GM19372 (cell line): Measurements from ENCODE around the gene CAMK4.

Source experiments
- ATAC-seq: cut with Tn5 transposase; IDR thresholded peaks from one replicate; pipeline ENCODE4 v1.9.1; 2021; ENCODE audit warnings: mild to moderate bottlenecking, low read depth, moderate library complexity; ENCODE audit not compliant: unreplicated experiment

Gene CAMK4

GRCh38 chr5:111223787-111224560, at the start of gene CAMK4:
Gene CAMK4, plus strand, starts transcription at chr5:111224384. Its CDS starts 100 bp downstream, at chr5:111224484.
- ATAC-seq: peak; percentile 69

- no peak for ATAC-seq
Measured at GRCh38 chr5:111183064-111183463, 41.1 kb upstream of the CAMK4 start.

GRCh38 chr5:111187079-111187478, 37.1 kb upstream of the CAMK4 start:
- ATAC-seq: no peak

GRCh38 chr5:111194053-111194452, 30.1 kb upstream of the CAMK4 start:
- ATAC-seq: no peak

GRCh38 chr5:111194925-111195324, 29.3 kb upstream of the CAMK4 start:
- no peak for ATAC-seq

- ATAC-seq: no peak
Measured at GRCh38 chr5:111197523-111197922, 26.7 kb upstream of the CAMK4 start.

GRCh38 chr5:111198281-111198966, 25.8 kb upstream of the CAMK4 start:
- ATAC-seq: no peak

- ATAC-seq: no peak
Measured at GRCh38 chr5:111200828-111201227, 23.4 kb upstream of the CAMK4 start.

GRCh38 chr5:111201705-111202104, 22.5 kb upstream of the CAMK4 start:
- ATAC-seq: no peak

GRCh38 chr5:111211341-111211740, 12.8 kb upstream of the CAMK4 start:
- no peak for ATAC-seq

- no peak for ATAC-seq
Measured at GRCh38 chr5:111214052-111214742, 10.0 kb upstream of the CAMK4 start.

- ATAC-seq: no peak
Measured at GRCh38 chr5:111215971-111216370, 8.2 kb upstream of the CAMK4 start.

- no peak for ATAC-seq
Measured at GRCh38 chr5:111221139-111221538, 3.0 kb upstream of the CAMK4 start.

GRCh38 chr5:111223101-111223786, 940 bp upstream of the CAMK4 start:
- peak; percentile 10 for ATAC-seq

GRCh38 chr5:111224561-111225345, 569 bp downstream of the CAMK4 start:
- ATAC-seq: peak; percentile 28

GRCh38 chr5:111225926-111226325, 1.7 kb downstream of the CAMK4 start:
- ATAC-seq: no peak

- no peak for ATAC-seq
Measured at GRCh38 chr5:111226556-111226955, 2.4 kb downstream of the CAMK4 start.

- ATAC-seq: no peak
Measured at GRCh38 chr5:111227226-111227782, 3.1 kb downstream of the CAMK4 start.

- ATAC-seq: no peak
Measured at GRCh38 chr5:111227801-111228200, 3.6 kb downstream of the CAMK4 start.
